Liver (tissue), 9 donors: ENCODE measurements around the gene INPP5A. TPM values are rescaled to one million over a fixed set of nuclear protein-coding genes. Genes with fewer than 3 reads are reported as not detected.

ENCODE experiments used
- DNase-seq: peaks from one replicate; pipeline ENCODE4 v3.0.0-alpha.2; 2017; ENCODE audit warnings: low spot score
- H3K27ac ChIP-seq, 2 donors: one replicate each; pipeline ENCODE4 v1.7.0; 2013; ENCODE audit warnings: inconsistent platforms in 2 of 2, low read length in 2 of 2, control low read depth in 1 of 2, low read depth in 1 of 2, mild to moderate bottlenecking in 1 of 2
- H3K27me3 ChIP-seq, 4 donors: one replicate each; pipeline versions ENCODE4 v1.6.1 to v1.7.0; 2013; ENCODE audit warnings: low read length in 3 of 4, inconsistent platforms in 1 of 4, mild to moderate bottlenecking in 1 of 4, moderate library complexity in 1 of 4; ENCODE audit not compliant: control insufficient read depth in 4 of 4, insufficient read depth in 4 of 4
- H3K36me3 ChIP-seq, 4 donors: one replicate each; pipeline versions ENCODE4 v1.6.1 to v1.7.0; 2013; ENCODE audit warnings: low read length in 3 of 4, mild to moderate bottlenecking in 3 of 4, low read depth in 1 of 4, moderate library complexity in 1 of 4; ENCODE audit not compliant: control insufficient read depth in 4 of 4, insufficient read depth in 3 of 4
- H3K4me1 ChIP-seq, 4 donors: one replicate each; pipeline versions ENCODE4 v1.6.1 to v1.7.0; 2013; ENCODE audit warnings: low read length in 3 of 4, mild to moderate bottlenecking in 3 of 4, moderate library complexity in 1 of 4; ENCODE audit not compliant: control insufficient read depth in 4 of 4, insufficient read depth in 4 of 4
- H3K4me3 ChIP-seq, 3 donors: one replicate each; pipeline versions ENCODE4 v1.6.1 to v1.7.0; 2013; ENCODE audit warnings: low read length in 3 of 3, control low read depth in 1 of 3, low read depth in 1 of 3, mild to moderate bottlenecking in 1 of 3
- H3K9ac ChIP-seq, 2 donors: one replicate each; pipeline ENCODE4 v1.7.0; 2013; ENCODE audit warnings: low read length in 2 of 2, mild to moderate bottlenecking in 2 of 2, moderate library complexity in 2 of 2, control low read depth in 1 of 2, low read depth in 1 of 2
- H3K9me3 ChIP-seq, 4 donors: one replicate each; pipeline versions ENCODE4 v1.6.1 to v1.7.0; 2013; ENCODE audit warnings: low read length in 3 of 4; ENCODE audit not compliant: control insufficient read depth in 4 of 4
- EGR1 ChIP-seq, 2 donors: IDR thresholded peaks; 2 replicates each; pipeline ENCODE4 v1.6.1; 2016 to 2018; ENCODE audit warnings: antibody characterized with exemption in 2 of 2, low read depth in 2 of 2
- FOXA1 ChIP-seq: IDR thresholded peaks from 2 replicates; pipeline ENCODE4 v1.6.1; 2016; ENCODE audit warnings: antibody characterized with exemption
- FOXA2 ChIP-seq: IDR thresholded peaks from 2 replicates; pipeline ENCODE4 v1.6.1; 2016; ENCODE audit warnings: antibody characterized with exemption
- GABPA ChIP-seq, 2 donors: IDR thresholded peaks in 1 of 2; conservative IDR thresholded peaks in 1 of 2; 2 replicates each; pipeline ENCODE4 v1.6.1; 2016; ENCODE audit warnings: antibody characterized with exemption in 2 of 2, mild to moderate bottlenecking in 1 of 2, moderate library complexity in 1 of 2
- HNF4A ChIP-seq, 2 donors: conservative IDR thresholded peaks; 2 replicates each; pipeline ENCODE4 v1.6.1; 2016; ENCODE audit warnings: antibody characterized with exemption in 2 of 2, mild to moderate bottlenecking in 2 of 2
- HNF4G ChIP-seq: IDR thresholded peaks from 2 replicates; pipeline ENCODE4 v1.6.1; 2016; ENCODE audit warnings: antibody characterized with exemption
- JUND ChIP-seq, 2 donors: IDR thresholded peaks; 2 replicates each; pipeline ENCODE4 v1.6.1; 2016; ENCODE audit warnings: antibody characterized with exemption in 2 of 2
- NR2F2 ChIP-seq: IDR thresholded peaks from 2 replicates; pipeline ENCODE4 v1.6.1; 2016; ENCODE audit warnings: antibody characterized with exemption
- RAD21 ChIP-seq, 2 donors: IDR thresholded peaks; 2 replicates each; pipeline ENCODE4 v1.6.1; 2016; ENCODE audit warnings: antibody characterized with exemption in 2 of 2, mild to moderate bottlenecking in 2 of 2
- RXRA ChIP-seq, 2 donors: IDR thresholded peaks; 2 replicates each; pipeline ENCODE4 v1.6.1; 2017 to 2018; ENCODE audit warnings: antibody characterized with exemption in 2 of 2, mild to moderate bottlenecking in 1 of 2
- SP1 ChIP-seq: IDR thresholded peaks from 2 replicates; pipeline ENCODE4 v1.6.1; 2018; ENCODE audit warnings: antibody characterized with exemption, mild to moderate bottlenecking
- TAF1 ChIP-seq: conservative IDR thresholded peaks from 2 replicates; pipeline ENCODE4 v1.6.1; 2016; ENCODE audit warnings: antibody characterized with exemption, mild to moderate bottlenecking
- YY1 ChIP-seq: IDR thresholded peaks from 2 replicates; pipeline ENCODE4 v1.6.1; 2016; ENCODE audit warnings: antibody characterized with exemption, mild to moderate bottlenecking
- WGBS: extraction: QIAGEN DNeasy Blood & Tissue Kit; methylation state at CpG from one replicate; pipeline ENCODE4 v1.1.7; 2013; 5-methylcytosine and 5-hydroxymethylcytosine counted together
- polyA plus RNA-seq, 2 donors: library from polyadenylated mRNA; stranded (reverse) in 1 of 2; unstranded in 1 of 2; fragments of 200-250 nt in 1 of 2; fragments of >200 nt in 1 of 2; fragmentation: Nextera tagmentation in 1 of 2; extraction: Ambion mirVana in 1 of 2; gene quantifications; one replicate each; pipeline versions ENCODE4 v1.2.1 to v1.2.3, GENCODE V29; 2013 to 2015
- total RNA-seq, 2 donors: library from RNA; depleted of rRNA; stranded (reverse); fragments of >200 nt; gene quantifications; one replicate each; pipeline ENCODE4 v1.2.3, GENCODE V29; 2014
- TF ChIP-seq, protein P1 (sequence below): fragments of 150-350 bp; IDR thresholded peaks from 2 replicates; pipeline ENCODE4 v1.5.1; 2017; ENCODE audit warnings: improper control_type of control experiment, low read depth, low read length; ENCODE audit not compliant: missing input control
- TF ChIP-seq, protein P2 (sequence below): IDR thresholded peaks from 2 replicates; pipeline ENCODE4 v1.6.1; 2016; ENCODE audit warnings: antibody characterized with exemption
- TF ChIP-seq, protein P3 (sequence below): IDR thresholded peaks from 2 replicates; pipeline ENCODE4 v1.6.1; 2016; ENCODE audit warnings: antibody characterized with exemption, mild to moderate bottlenecking
- TF ChIP-seq, protein P4 (sequence below): IDR thresholded peaks from 2 replicates; pipeline ENCODE4 v1.6.1; 2016; ENCODE audit warnings: antibody characterized with exemption
- TF ChIP-seq, protein P5 (sequence below): IDR thresholded peaks from 2 replicates; pipeline ENCODE4 v1.6.1; 2016; ENCODE audit warnings: antibody characterized with exemption
- donor health status: healthy.
- donor health status: healthy.
- donor health status: healthy.
- donor health status: healthy.
- donor health status: healthy.

INPP5A gene
- total and polyA plus RNA-seq, 4 donors: 4.3 to 26.5 (median 10.9) TPM

DNA sequence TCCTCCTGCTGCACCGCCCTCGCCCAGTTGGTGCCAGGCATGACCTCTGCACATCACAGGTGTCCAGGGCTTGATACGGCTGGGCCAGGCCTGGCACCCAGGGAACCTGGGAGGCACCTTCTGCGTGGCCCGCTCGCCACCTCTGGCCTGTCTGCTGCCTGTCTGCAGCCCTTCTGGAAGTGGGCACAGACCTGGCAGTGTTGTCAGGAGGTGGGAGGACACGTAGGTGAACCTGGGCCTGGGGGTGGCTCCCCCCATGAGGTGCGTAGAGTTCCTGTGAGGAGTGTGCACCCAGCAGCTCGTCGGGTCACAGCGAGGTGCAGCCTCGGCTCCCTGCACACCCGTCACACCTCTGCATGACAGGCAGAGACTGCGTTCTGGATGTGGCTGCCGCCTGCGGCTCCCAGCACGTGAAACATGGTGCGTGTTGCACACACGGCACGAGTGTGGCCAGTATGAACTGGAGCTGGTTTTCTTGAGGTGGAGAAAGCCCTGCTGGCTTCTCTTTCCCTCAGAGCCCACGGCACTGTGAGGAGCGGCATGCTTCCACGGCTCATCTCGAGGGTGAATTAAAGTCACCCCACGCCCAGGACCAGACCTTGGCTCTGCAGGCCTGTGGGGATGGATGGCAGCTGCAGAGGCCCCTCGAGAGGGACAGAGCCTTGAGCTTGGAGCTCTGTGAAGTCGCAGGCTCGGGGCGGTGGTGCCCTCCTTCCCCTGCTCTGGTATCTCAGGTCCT, 24.8 kb downstream of the INPP5A start:
- TF ChIP-seq, protein P1, sequence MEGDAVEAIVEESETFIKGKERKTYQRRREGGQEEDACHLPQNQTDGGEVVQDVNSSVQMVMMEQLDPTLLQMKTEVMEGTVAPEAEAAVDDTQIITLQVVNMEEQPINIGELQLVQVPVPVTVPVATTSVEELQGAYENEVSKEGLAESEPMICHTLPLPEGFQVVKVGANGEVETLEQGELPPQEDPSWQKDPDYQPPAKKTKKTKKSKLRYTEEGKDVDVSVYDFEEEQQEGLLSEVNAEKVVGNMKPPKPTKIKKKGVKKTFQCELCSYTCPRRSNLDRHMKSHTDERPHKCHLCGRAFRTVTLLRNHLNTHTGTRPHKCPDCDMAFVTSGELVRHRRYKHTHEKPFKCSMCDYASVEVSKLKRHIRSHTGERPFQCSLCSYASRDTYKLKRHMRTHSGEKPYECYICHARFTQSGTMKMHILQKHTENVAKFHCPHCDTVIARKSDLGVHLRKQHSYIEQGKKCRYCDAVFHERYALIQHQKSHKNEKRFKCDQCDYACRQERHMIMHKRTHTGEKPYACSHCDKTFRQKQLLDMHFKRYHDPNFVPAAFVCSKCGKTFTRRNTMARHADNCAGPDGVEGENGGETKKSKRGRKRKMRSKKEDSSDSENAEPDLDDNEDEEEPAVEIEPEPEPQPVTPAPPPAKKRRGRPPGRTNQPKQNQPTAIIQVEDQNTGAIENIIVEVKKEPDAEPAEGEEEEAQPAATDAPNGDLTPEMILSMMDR: no peak
- TF ChIP-seq RAD21 (IDR thresholded peaks at IDR 0.05) (no peak), HNF4A (conservative IDR thresholded peaks at IDR 0.05) (no peak), SP1 (no peak), EGR1 (IDR thresholded peaks at IDR 0.05; ENCODE audit: low read depth in 2 of 2) (no peak), JUND (IDR thresholded peaks at IDR 0.05) (no peak)
- TF ChIP-seq, protein P2, sequence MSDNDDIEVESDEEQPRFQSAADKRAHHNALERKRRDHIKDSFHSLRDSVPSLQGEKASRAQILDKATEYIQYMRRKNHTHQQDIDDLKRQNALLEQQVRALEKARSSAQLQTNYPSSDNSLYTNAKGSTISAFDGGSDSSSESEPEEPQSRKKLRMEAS: no peak
- Histone ChIP-seq H3K36me3 (no peaks in the 10 kb centered on the region), H3K9ac (no peak overlapping the region), H3K27ac (no peak overlapping the region), H3K9me3 (no peaks in the 10 kb centered on the region), H3K27me3 (no peaks in the 10 kb centered on the region), H3K4me3 (no peak overlapping the region), H3K4me1 (peaks cover 0 to 5% (median 3%) of the 10 kb centered on the region in 4 donors)
- WGBS: 98% methylated on average over 29 of the region's 29 CpGs
- DNase-seq: no peak

DNA sequence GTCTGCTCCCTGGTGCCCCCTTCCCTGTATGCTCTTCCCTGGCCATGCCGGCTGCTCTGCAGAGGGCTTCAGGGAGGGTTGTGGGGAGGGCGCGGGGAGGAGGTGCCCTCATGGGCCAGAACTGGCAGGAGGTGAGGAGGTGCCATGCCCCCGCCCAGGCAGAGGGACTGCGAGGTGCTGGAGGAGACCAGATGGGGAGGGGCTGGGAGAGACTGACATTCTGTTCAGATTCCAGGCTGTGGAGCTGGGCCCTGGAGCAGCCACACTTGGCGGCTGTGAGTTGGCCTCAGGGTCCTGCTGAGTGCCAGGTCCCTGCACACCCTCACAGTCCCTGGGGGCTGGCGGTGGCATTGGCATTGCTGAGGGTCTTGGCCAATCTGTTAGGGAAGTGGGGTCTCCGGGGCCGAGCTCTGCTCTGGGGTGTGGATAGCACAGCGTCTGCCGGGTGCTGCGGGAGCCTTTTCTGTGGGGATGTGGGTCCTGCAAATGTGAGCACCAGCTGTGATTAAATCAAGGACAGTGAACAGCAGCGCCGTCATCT, 25.4 kb downstream of the INPP5A start:
- Histone ChIP-seq H3K27me3 (no peaks in the 10 kb centered on the region), H3K36me3 (no peaks in the 10 kb centered on the region), H3K27ac (no peak overlapping the region), H3K9me3 (no peaks in the 10 kb centered on the region), H3K4me1 (peaks cover 0 to 5% (median 3%) of the 10 kb centered on the region in 4 donors), H3K9ac (no peak overlapping the region), H3K4me3 (no peak overlapping the region)
- DNase-seq: no peak
- WGBS: 87% methylated on average over 14 of the region's 14 CpGs
- no peak for TF ChIP-seq RXRA (IDR thresholded peaks at IDR 0.05)
- no peak for TF ChIP-seq HNF4A (conservative IDR thresholded peaks at IDR 0.05)
- TF ChIP-seq, protein P3, sequence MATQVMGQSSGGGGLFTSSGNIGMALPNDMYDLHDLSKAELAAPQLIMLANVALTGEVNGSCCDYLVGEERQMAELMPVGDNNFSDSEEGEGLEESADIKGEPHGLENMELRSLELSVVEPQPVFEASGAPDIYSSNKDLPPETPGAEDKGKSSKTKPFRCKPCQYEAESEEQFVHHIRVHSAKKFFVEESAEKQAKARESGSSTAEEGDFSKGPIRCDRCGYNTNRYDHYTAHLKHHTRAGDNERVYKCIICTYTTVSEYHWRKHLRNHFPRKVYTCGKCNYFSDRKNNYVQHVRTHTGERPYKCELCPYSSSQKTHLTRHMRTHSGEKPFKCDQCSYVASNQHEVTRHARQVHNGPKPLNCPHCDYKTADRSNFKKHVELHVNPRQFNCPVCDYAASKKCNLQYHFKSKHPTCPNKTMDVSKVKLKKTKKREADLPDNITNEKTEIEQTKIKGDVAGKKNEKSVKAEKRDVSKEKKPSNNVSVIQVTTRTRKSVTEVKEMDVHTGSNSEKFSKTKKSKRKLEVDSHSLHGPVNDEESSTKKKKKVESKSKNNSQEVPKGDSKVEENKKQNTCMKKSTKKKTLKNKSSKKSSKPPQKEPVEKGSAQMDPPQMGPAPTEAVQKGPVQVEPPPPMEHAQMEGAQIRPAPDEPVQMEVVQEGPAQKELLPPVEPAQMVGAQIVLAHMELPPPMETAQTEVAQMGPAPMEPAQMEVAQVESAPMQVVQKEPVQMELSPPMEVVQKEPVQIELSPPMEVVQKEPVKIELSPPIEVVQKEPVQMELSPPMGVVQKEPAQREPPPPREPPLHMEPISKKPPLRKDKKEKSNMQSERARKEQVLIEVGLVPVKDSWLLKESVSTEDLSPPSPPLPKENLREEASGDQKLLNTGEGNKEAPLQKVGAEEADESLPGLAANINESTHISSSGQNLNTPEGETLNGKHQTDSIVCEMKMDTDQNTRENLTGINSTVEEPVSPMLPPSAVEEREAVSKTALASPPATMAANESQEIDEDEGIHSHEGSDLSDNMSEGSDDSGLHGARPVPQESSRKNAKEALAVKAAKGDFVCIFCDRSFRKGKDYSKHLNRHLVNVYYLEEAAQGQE: no peak
- TF ChIP-seq, protein P4, sequence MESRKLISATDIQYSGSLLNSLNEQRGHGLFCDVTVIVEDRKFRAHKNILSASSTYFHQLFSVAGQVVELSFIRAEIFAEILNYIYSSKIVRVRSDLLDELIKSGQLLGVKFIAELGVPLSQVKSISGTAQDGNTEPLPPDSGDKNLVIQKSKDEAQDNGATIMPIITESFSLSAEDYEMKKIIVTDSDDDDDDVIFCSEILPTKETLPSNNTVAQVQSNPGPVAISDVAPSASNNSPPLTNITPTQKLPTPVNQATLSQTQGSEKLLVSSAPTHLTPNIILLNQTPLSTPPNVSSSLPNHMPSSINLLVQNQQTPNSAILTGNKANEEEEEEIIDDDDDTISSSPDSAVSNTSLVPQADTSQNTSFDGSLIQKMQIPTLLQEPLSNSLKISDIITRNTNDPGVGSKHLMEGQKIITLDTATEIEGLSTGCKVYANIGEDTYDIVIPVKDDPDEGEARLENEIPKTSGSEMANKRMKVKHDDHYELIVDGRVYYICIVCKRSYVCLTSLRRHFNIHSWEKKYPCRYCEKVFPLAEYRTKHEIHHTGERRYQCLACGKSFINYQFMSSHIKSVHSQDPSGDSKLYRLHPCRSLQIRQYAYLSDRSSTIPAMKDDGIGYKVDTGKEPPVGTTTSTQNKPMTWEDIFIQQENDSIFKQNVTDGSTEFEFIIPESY: no peak
- no peak for TF ChIP-seq NR2F2
- no peak for TF ChIP-seq EGR1 (IDR thresholded peaks at IDR 0.05; ENCODE audit: low read depth in 2 of 2)
- no peak for TF ChIP-seq FOXA1
- TF ChIP-seq, protein P2: no peak
- TF ChIP-seq TAF1: no peak
- TF ChIP-seq RAD21 (IDR thresholded peaks at IDR 0.05): no peak
- TF ChIP-seq HNF4G: no peak
- TF ChIP-seq SP1: no peak
- TF ChIP-seq, protein P1: no peak
- TF ChIP-seq, protein P5, sequence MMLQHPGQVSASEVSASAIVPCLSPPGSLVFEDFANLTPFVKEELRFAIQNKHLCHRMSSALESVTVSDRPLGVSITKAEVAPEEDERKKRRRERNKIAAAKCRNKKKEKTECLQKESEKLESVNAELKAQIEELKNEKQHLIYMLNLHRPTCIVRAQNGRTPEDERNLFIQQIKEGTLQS: no peak
- no peak for TF ChIP-seq JUND (IDR thresholded peaks at IDR 0.05)
- no peak for TF ChIP-seq YY1
- TF ChIP-seq GABPA (IDR thresholded peaks at IDR 0.05 in 1 of 2, conservative IDR thresholded peaks at IDR 0.05 in 1 of 2): no peak
- TF ChIP-seq FOXA2: no peak
